Common myeloid progenitor, CD34-positive (primary cell): Measurements from ENCODE around the gene SDC1.

Source experiments
- CTCF ChIA-PET: fragments of 350-600 bp; sonication (Branson Sonifier 250); formaldehyde crosslinking; loops from one replicate; lab custom pipeline; 2021; ENCODE audit warnings: antibody characterized with exemption; lab: Charles Lee
- POLR2A ChIA-PET: fragments of 350-600 bp; sonication (Branson Sonifier 250); formaldehyde crosslinking; loops from one replicate; lab custom pipeline; 2021; ENCODE audit warnings: antibody characterized with exemption; lab: Charles Lee
- DNase-seq, 3 donors: peaks; one replicate each; pipeline versions ENCODE4 v3.0.0 to v3.0.0-alpha.2; 2013
- H3K27ac ChIP-seq, 2 experiments: 1 replicate in 1 of 2; 2 replicates in 1 of 2; pipeline ENCODE4 v1.7.0; 2013; ENCODE audit warnings: inconsistent platforms in 2 of 2, low read length in 2 of 2, mild to moderate bottlenecking in 2 of 2, low read depth in 1 of 2, moderate library complexity in 1 of 2; ENCODE audit not compliant: severe bottlenecking in 2 of 2, insufficient read depth in 1 of 2, poor library complexity in 1 of 2
- H3K27me3 ChIP-seq, 5 experiments: replicated peaks in 2 of 5; 1 replicate in 3 of 5; 2 replicates in 2 of 5; pipeline versions ENCODE4 v1.6.1 to v1.7.0; 2013; ENCODE audit warnings: low read length in 4 of 5, mild to moderate bottlenecking in 2 of 5, moderate library complexity in 2 of 5, inconsistent platforms in 1 of 5; ENCODE audit not compliant: insufficient read depth in 5 of 5, control insufficient read depth in 4 of 5
- H3K36me3 ChIP-seq, 4 experiments: 1 replicate in 2 of 4; 2 replicates in 2 of 4; pipeline versions ENCODE4 v1.6.1 to v1.7.0; 2013; ENCODE audit warnings: low read length in 3 of 4, control low read depth in 1 of 4, mild to moderate bottlenecking in 1 of 4; ENCODE audit not compliant: control insufficient read depth in 4 of 4, insufficient read depth in 4 of 4
- H3K4me1 ChIP-seq, 4 experiments: 1 replicate in 3 of 4; 2 replicates in 1 of 4; pipeline versions ENCODE4 v1.6.1 to v1.7.1; 2013; ENCODE audit warnings: low read length in 3 of 4, mild to moderate bottlenecking in 3 of 4, control low read depth in 1 of 4, inconsistent platforms in 1 of 4, moderate library complexity in 1 of 4; ENCODE audit not compliant: control insufficient read depth in 4 of 4, insufficient read depth in 4 of 4; ENCODE audit errors: control extremely low read depth in 1 of 4
- H3K4me3 ChIP-seq, 7 experiments: 1 replicate in 4 of 7; 2 replicates in 3 of 7; pipeline versions ENCODE4 v1.5.1 to v1.7.0; 2013; ENCODE audit warnings: mild to moderate bottlenecking in 7 of 7, low read length in 6 of 7, moderate library complexity in 6 of 7, inconsistent platforms in 2 of 7, low read depth in 2 of 7, control low read depth in 1 of 7; ENCODE audit not compliant: insufficient read depth in 4 of 7, control insufficient read depth in 1 of 7; ENCODE audit errors: extremely low read depth in 1 of 7
- H3K9me3 ChIP-seq, 5 experiments: 1 replicate in 4 of 5; 2 replicates in 1 of 5; pipeline versions ENCODE4 v1.6.1 to v1.7.1; 2013; ENCODE audit warnings: low read length in 4 of 5, mild to moderate bottlenecking in 2 of 5, inconsistent platforms in 1 of 5, low read depth in 1 of 5, moderate library complexity in 1 of 5; ENCODE audit not compliant: control insufficient read depth in 4 of 5, insufficient read depth in 2 of 5; ENCODE audit errors: control extremely low read depth in 1 of 5
- WGBS: methylation state at CpG from one replicate; pipeline ENCODE4 v1.1.5; 2013; ENCODE audit not compliant: insufficient coverage; 5-methylcytosine and 5-hydroxymethylcytosine counted together

The SDC1 gene

GRCh38 chr2:20183373-20183772 is 41.6 kb downstream of the SDC1 start:
- no peak for DNase-seq
- H3K27ac ChIP-seq = no peak overlapping the region
- H3K36me3 ChIP-seq = peaks cover 0 to 2% (median 0%) of the 10 kb centered on the region in 4 experiments
- peaks cover 0 to 26% (median 14%) of the 10 kb centered on the region in 4 experiments for H3K4me1 ChIP-seq
- H3K27me3 ChIP-seq = no peaks in the 10 kb centered on the region
- no CpG with 5 or more reads among the region's 1 CpG for whole genome bisulfite sequencing
- ChIA-PET CTCF (no interaction called here), POLR2A (no interaction called here)
- H3K9me3 ChIP-seq = no peaks in the 10 kb centered on the region
- no peak overlapping the region for H3K4me3 ChIP-seq

GRCh38 chr2:20182241-20182931 is 42.5 kb downstream of the SDC1 start:
- peaks cover 0 to 1% (median 0%) of the 10 kb centered on the region in 4 experiments for H3K36me3 ChIP-seq

GRCh38 chr2:20181761-20182160 is 43.2 kb downstream of the SDC1 start:
- H3K27ac ChIP-seq = no peak overlapping the region

More at GRCh38 chr2:20182241-20182931, 42.5 kb downstream of the SDC1 start:
- Histone ChIP-seq H3K27me3 (no peaks in the 10 kb centered on the region), H3K27ac (no peak overlapping the region), H3K9me3 (no peaks in the 10 kb centered on the region), H3K4me1 (peaks cover 0 to 26% (median 14%) of the 10 kb centered on the region in 4 experiments), H3K4me3 (no peak overlapping the region)
- WGBS = 94% methylated on average over 12 of the region's 16 CpGs
- POLR2A ChIA-PET = no interaction called here
- CTCF ChIA-PET = no interaction called here
- no peak for DNase-seq

GRCh38 chr2:20180676-20181648 is 44.0 kb downstream of the SDC1 start:
- no peak for DNase-seq
- no peak overlapping the region for H3K27ac ChIP-seq
- 95% methylated on average over 12 of the region's 17 CpGs for WGBS
- no peaks in the 10 kb centered on the region for H3K36me3 ChIP-seq
- ChIA-PET POLR2A (no interaction called here), CTCF (interaction anchor here (0.8 to 1.6 kb wide), 3 partner anchors 8 to 25 kb away, joined by 3 to 4 read pairs (median 3); no protein-coding TSS in a partner anchor)
- peaks cover 0 to 14% (median 8%) of the 10 kb centered on the region in 4 experiments for H3K4me1 ChIP-seq
- no peaks in the 10 kb centered on the region for H3K27me3 ChIP-seq
- H3K9me3 ChIP-seq = no peaks in the 10 kb centered on the region
- H3K4me3 ChIP-seq = no peak overlapping the region

More at GRCh38 chr2:20181761-20182160, 43.2 kb downstream of the SDC1 start:
- Histone ChIP-seq H3K4me1 (peaks cover 0 to 22% (median 13%) of the 10 kb centered on the region in 4 experiments), H3K4me3 (no peak overlapping the region), H3K9me3 (no peaks in the 10 kb centered on the region), H3K36me3 (no peaks in the 10 kb centered on the region), H3K27me3 (no peaks in the 10 kb centered on the region)
- no peak for DNase-seq
- POLR2A ChIA-PET = no interaction called here
- CTCF ChIA-PET = interaction anchor here (1.0 to 1.6 kb wide), 2 partner anchors 9 to 11 kb away, joined by 3 to 4 read pairs; no protein-coding TSS in a partner anchor
- 92% methylated on average over 4 of the region's 7 CpGs for WGBS

GRCh38 chr2:20179755-20180594 is 45.0 kb downstream of the SDC1 start:
- 97% methylated on average over 17 of the region's 25 CpGs for WGBS
- Histone ChIP-seq H3K27me3 (no peaks in the 10 kb centered on the region), H3K9me3 (no peaks in the 10 kb centered on the region), H3K36me3 (no peaks in the 10 kb centered on the region), H3K27ac (no peak overlapping the region), H3K4me1 (peaks cover 0 to 4% (median 2%) of the 10 kb centered on the region in 4 experiments), H3K4me3 (no peak overlapping the region)
- CTCF ChIA-PET = interaction anchor here (1.6 kb wide), 1 partner anchor 9 kb away, joined by 4 read pairs; no protein-coding TSS in a partner anchor
- POLR2A ChIA-PET = no interaction called here
- no peak for DNase-seq

- Histone ChIP-seq H3K4me1 (peaks cover 0 to under 1% (median 0%) of the 10 kb centered on the region in 4 experiments), H3K27ac (no peak overlapping the region), H3K27me3 (no peaks in the 10 kb centered on the region), H3K4me3 (no peak overlapping the region), H3K9me3 (no peaks in the 10 kb centered on the region), H3K36me3 (no peaks in the 10 kb centered on the region)
- CTCF ChIA-PET = no interaction called here
- WGBS = 93% methylated on average over 3 of the region's 3 CpGs
- DNase-seq = no peak
- POLR2A ChIA-PET = no interaction called here
Observed at GRCh38 chr2:20179466-20179754, 45.5 kb downstream of the SDC1 start.
